ENCODE data around the gene ADIG. TPM values are rescaled to one million over a fixed set of nuclear protein-coding genes. Genes with fewer than 3 reads are reported as not detected.
A peak's percentile ranks its signal among the peaks of the same experiment; 100 is the strongest.

The ADIG gene
- not detected for total RNA-seq

DNA sequence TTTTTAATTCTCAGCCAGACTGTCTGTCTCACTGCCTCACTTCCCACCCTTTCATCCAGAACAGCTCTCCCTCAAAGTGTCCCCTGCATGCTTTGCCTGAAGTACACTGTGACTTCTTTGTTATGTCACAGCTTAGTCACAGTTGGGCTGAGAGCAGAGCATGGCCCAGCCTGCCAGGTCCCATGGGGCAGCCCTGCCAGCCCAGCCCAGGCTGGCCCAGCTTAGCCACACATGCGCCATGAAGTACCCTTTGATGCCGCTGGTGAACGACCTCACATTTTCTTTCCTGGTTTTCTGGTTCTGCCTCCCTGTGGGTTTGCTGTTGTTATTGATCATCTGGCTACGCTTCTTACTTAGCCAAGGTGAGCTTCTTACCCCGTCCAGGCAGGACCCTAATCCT lies at the start of gene ADIG:
Gene ADIG (plus strand): TSS at position 185 of the 400 bp plus-strand sequence. CDS start 54 bp downstream, at position 239.
- DNase-seq: peak; percentile 32

DNA sequence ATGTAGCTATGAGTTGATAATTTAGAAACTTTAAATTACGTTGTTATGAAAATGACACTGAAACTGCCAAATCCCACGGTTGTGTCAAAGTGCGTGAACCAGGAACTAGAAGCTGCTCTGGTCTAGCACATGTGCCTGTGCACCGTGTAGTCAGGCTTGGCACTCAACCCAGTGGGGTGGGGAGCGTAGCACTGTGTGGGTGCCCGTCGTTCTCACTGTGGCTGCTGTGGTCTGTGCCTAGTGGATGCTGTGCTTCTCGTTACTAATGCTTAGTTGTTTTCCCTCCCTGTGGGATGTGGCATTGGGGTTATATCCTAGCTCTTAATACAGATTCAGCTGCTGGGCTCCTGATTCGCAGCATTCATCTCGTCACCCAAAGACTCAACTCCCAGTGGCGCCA lies 46.2 kb upstream of the ADIG start:
- no peak for DNase-seq

DNA sequence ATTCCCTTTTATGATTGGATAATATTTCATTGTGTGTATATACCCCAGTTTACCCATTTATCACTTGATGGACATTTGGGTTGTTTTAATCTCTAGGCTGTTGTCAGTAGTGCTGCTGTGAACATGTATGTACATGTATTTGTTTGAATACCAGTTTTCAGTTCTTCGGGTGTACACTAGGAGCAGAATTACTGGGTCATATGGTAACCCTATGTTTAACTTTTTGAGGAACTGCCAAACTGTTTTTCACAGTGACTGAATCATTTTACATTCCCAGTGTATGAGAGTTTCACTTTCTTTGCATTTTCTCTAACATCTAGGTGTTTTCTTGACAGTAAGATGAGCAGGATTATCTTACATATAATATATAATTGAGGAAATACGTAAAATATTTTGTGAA lies 44.7 kb upstream of the ADIG start:
- no peak for DNase-seq

DNA sequence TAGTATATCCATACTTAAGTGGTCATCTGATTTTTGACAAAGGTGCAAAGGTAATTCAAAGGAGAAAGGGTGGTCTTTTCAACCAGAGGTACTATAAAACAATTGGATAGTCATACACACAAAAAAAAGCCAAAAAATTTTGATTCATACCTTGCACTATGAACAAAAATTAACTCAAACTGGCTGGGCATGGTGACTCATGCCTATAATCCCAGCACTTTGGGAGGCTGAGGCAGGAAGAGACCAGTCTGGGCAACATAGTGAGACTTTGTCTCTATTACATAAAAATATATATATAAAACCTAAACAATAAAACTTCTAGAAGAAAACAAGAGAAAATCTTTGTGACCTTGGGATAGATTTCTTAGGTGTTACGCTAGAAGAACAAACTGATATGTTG lies 43.8 kb upstream of the ADIG start:
- DNase-seq: no peak

DNA sequence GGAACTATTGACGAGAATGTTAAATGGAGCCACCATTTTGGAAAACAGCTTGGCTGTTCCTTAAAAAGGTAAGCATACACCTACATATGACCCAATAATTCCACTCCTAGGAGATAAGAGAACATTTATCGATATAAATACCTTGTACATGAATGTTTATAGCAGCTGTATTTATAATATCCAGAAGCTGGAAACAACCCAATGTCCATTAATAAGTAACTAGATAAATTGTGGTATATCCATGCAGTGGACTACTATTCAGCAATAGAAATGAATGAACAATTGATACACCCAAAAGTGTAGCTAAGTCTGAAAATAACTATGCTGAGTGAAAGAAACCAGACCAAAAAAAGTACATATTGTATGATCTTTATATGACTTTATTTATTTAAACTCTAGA lies 42.2 kb upstream of the ADIG start:
- no peak for DNase-seq

DNA sequence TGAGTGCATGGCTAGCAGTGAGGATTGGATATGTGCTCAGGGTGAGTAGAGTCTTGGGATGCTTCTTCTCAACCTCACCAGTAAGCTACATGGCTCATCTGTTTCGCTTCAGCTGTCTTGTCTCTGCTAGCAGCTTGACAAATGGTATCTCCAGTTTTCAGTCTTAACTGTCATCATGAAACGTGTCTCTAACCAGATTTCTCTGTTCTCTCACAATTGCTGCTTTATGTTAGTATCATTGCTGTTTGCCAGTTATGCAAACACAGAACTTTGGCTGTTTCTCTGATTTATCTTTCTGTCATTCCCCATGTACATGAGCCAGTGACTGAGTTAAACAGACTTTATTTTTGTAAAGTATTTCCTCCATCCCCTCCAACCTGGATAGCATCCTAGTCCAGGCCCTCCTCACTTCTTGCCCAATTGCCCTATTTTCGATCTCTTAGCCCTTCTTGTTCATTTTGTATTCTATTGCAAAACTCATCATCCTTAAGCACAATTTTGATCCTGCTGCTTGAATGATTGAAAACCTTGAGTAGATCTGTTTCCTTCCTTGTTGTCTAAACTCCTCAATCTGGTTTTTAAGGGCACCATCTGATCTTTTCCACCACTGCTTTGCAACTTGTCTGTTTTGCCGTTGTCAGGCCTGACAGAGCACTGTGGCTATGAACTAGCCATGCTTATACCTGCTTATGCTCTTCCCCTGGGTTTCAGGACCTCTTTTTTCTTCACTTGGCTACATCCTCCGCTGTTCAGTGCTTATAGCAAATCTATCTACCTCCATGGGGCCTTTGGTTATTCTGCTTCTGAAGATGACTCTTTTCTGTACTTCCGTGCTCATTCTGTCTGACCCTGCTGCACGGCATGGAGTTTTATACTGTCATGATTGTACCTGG lies 37.7 kb upstream of the ADIG start:
- DNase-seq: no peak

DNA sequence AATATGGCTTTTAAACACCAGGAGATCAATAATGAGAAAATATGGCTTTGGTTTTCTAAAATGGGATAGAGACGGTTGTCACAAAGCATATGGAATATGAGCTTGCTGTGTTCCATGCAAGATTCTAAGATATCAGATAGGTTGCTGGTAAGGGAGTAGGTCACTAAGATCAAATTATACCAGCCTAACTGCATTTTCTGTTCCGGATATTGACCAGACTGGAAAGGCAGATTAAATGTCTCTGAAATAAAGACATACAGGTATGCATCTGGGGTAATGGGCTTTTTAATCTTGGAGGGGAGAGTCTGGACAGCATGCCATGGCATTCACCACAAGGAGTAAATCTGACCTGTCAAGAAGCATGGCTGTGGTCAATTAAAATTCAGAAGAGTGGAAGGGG lies 35.2 kb upstream of the ADIG start:
- no peak for DNase-seq

DNA sequence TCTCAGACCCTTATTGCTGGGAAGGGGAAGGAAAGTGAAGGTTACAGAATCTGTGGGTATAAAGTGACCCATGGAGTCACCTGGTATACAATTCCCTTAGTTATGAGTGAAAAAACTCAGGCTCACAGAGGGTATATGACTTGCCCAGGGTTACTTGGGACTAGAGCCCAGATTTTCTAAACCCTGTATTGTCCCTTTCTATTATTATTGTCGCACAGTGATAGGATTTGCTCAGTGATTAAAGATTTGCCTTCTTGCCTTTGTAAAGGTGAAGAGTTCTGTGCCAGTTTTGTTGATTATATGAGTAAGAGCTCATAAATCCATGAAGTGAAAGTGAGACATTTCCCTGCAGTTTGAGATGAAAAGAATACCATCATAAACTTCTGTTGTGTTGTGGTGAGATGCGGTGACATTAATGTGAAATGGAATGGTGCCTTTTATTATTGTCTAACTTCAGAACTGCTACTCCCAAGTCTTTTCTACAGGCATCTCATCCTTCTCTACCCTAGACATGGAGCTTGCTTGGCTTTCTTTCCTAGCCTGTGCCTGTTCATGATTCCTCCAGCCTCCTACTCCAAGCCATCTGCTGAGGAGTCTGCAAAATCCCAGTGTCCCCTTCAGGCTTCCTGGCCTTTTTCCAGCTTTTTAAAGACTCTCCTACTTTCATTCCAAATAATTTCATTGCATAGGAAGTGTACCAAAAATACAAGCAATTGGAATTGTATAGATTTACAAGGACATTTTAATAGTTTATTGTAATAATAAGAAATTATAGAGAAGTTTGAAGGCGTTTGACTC lies 33.5 kb upstream of the ADIG start:
- no peak for DNase-seq

DNA sequence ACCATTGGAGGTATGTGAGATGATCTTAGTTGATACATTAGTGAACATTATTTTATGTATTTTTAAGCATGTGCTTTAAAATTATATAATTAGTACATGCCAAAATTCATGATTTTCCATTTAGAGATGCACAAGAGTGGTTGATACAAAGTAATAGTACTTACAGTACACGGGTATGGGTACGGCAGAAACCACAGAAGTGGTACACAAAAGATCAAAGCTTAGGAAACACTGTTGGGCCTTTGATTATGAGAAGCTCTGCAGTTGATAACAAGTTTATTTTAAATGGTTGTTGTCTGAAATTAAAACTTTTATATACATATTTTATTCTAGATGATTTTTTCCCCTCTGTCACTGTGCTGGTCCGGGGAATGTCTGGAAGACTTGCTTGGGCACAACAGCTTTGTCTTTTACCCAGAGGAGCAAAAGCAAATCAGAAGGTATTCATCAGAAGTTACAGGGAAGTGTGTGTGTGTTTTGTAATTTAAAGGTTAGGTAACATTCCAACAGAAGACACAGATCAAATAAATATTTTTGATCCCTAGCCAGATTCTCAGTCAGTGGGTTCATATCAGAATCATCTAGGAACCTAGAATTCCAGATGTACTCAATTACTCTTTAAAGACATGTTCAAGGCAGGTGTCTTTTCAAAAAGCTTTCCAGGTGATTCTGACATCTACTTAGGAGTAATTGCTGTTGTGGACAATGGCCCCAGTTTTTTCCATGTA lies 32.5 kb upstream of the ADIG start:
- DNase-seq: no peak

DNA sequence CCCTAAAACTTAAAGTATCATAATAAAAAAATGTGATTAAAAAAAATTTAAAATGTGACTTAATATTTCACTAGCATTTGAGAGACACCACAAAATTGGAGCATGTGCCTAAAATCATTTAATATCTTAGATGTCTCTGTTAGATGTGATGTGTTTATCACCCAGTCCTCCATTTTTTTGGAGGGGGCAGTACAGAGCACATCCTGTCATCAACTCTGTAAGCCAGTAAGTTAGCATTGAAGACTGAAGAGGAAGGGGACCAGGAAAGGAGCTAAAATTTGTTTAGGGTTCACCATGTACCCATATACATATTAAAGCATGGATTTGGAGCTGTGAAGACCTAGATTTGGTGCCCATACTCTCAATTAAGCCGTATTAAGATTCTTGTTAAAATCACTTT lies 30.7 kb upstream of the ADIG start:
- DNase-seq: no peak

DNA sequence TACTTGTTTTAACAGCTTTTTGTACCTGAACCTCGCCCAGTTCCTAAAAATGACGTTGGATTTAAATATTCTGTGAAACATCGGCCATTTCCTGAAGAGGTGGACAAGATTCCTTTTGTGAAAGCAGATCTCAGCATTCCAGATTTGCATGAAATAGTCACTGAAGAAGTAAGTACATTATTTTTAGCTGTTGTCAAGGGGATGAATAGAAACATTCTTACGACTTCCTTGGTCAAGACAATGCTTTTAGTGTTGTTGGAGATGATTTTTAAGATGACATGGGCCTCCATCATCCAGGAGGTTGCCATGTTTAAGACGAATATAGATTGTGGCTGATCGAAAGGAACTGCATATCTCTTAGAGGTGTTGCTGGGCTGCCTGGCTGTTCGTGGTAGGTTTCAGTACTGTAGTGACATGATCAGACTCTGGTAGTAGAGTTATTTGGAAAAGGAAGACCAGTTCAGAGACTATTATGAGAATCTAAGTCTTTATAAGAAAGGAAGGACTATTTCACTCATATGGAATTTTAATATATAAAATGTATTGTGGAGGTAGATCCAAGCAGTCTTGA lies 29.9 kb upstream of the ADIG start:
- DNase-seq: no peak

DNA sequence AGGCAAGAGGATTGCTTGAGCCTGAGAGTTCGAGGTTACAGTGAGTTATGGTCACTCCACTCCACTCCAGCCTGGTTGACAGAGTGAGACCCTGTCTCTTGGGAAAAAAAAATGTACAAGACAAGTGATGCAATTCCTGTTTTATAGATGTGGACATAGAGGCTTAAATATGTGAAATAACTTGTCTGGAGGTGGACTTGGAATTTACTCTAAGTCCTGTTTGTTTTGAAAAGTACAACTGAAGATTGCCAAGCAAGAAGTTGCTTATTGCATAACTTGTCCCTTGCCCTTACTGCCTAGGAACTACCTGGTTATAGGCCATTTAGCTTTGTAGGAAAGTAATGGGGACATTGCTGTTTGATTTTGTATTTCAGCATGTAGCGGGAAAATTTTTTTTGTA lies 26.0 kb upstream of the ADIG start:
- no peak for DNase-seq

DNA sequence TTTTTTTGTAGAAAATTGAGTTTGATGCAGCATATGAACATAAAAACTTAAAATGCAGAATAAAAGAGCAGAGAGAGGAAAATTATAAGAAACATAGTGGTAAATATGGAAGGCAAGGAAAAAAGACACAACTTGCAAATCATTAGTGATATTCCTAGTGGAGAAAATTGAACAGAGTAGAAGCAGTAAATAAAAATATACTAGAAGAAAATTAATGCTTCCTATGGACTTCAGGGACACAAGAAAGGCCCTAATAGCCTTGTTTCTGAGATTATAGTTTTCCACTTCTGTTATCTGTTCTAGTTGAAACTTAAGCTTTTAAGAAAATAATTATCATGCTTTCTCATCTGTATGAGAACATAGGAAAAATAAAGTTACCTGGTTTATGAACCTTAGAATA lies 25.6 kb upstream of the ADIG start:
- no peak for DNase-seq

DNA sequence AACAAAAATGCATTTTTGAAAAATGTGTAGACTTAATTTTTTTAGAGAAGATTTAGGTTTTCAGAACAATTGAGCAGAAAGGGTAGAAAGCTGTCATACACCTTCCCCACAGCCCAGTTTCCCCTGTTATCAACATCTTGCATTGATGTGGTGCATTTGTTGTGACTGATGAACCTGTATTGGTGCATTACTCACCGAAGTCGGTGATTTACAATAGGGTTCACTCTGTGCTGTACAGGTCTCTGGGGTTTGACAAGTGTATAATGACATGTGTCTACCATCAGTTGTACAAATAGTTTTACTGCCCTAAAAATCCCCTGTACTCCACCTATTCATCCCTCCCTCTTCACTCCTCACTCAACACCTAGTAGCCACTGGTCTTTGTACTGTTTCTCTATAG lies 23.8 kb upstream of the ADIG start:
- DNase-seq: no peak

DNA sequence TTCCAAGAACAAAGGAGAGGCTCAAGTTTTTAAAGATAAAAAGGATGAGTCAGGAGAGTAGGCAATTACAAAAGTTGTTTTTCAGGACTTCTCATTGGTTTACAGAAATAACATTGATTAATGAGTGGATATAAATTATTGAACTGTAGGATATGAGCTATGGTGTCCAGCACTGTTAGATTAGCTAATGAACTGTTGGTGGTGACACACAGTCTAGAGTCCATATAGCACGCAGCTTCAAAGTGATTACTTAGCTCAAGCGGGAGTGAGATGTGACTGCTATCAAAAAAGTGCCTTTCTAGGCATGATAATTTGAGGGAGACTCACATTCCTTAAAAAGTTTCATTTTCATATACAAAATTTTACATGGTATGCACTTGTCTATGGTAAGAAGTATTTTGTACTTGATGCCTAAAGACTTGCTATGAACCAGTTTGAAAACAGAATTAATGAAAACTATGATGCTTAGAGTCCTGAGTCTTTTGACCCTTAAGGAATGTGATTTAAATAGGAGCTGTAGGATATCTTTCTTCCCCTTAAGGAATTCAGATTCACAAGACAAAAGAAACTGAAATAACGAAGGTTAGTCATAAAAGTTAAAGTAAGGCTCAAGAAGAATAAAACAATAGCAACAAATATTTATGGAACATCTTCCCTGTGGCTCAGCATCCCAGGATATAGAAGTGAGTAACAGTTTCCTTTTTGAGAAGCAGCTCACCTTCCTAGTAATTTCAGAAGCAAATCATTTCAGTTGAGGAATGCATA lies 22.2 kb upstream of the ADIG start:
- DNase-seq: no peak

DNA sequence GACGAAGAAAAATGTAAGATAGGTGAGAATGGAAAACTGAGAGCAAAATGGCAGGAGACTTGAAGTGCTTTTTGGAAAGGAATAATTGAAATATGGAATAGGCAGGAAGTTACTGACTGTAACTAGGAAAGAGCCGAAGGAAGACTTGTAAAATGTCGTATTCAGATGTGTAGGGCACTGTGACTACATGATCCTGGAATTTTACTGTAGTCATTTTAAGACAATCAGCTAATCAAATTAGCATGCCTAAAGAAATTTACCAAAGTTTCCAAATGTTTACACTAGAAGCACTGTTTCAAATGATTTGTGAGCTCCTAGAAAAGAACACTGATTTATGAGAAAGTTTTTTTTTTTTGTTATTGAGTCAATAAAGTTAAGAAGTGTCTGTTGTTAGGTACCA lies 21.2 kb upstream of the ADIG start:
- DNase-seq: no peak

DNA sequence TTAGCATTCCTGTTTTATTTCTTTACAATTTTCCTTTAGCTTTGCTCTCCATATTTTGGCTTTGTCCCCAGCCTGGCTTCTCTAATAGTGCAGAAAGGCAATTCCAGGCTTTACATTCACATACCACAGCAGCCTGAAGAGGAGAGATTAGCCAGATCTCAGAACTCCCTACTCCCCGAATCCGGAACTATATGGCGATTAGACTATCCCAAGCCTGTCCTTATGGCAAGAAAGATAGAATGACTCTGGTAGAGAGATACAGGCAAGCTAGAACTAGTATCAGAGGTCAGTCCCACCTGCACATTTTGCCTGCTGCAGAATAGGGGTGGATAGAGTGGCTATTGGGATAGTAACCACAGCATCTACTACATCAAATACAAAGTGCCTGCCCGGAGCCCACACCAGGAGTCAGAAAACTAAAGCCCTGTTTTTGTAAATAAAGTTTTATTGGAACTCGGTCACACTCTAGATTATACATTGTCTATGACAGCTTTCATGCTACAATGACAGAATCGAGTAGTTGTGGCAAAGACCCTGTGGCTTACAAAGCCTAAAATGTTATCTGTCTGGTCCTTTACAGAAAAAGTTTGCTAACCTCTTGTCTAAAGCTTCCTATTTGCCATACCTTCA lies 17.1 kb upstream of the ADIG start:
- DNase-seq: no peak

DNA sequence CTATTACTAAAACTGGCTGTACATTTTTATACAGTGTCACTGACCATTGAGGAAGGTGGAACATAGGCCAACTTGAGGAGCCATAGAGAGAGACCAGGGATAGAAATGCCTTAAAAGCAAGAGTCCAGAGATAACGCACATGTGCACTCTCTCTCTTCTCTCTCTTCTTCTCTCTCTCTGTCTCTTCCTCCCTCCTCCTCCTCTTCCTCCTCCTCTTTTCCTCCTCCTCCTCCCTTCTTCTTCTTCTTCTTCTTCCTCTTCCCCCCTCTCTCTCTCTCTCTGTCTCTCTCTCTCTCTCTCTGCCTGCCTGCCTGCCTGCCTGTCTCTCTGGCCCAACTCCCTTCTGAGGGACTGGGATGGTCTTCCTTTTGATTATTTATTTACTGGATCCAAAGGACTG lies 16.3 kb upstream of the ADIG start:
- no peak for DNase-seq

DNA sequence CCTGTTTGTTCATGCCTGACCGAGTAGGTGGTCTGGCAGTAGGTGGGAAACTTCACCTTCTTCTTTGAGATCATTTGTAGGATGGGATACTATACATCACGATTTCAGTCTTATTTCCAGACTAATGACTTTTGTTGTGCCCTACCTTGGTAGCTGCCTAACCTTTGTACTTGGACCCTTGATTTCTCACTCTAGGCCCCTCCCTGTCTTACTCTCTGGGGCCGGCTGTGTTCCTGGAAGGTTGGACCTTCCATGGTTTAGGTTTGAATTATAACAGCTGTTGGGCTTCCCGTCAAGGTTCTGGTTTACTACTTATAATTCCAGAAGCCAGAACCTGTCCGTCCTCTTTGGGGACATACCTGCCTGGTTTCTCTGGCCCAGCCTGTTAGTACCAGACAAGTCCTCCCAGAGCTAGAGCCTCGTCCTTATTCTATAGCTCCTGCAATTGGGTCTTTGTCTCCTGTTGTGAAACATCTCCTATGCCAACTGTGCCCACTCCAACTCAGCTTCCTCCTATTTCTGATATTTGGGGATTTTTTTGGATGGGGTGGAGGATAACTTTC lies 14.9 kb upstream of the ADIG start:
- DNase-seq: no peak

DNA sequence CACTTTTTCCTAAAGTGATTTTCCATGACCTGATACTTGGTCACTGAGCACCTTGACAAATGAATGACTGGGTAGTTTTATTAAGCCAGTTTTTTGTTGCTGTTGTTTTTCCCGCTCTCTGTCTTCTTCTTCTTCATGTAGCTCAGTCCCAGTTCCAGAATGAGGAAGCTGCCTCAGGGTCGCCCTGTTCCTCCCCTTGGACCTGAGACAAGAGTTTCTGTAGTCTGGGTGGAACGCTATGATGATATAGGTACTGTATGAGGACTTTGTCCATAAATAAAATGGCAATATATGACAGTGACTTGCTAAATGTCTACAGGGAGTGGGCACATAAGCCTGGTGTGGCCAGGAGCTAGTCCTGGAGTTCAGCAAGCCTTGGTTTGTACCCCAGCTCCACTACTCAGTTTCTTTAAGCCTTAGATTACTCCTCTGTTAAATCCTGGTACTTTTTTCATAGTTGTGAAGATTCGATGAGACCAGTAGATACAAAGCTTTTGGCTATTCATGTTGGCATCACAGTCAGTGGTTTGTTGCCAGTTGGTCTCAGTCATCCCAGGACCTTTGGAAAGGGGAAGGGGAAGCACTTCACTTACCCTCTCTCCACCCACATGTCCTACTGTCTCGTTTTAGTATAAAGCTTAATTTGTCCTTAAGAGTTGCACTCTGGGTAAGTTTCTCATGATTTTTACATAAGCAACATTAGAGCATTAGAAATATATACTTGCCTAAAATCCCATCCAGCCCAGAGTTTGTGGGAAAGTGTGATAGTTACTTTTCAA lies 11.1 kb upstream of the ADIG start:
- DNase-seq: no peak

Data from occipital lobe (tissue), 2 donors.